ENCODE measurements around the gene HOXD10. TPM values are rescaled to one million over a fixed set of nuclear protein-coding genes. Genes with fewer than 3 reads are reported as not detected.
A peak's percentile ranks its signal among the peaks of the same experiment; 100 is the strongest.

HOXD10 gene
- total and polyA plus RNA-seq, 7 donors: 0.03 to 0.04 TPM; not detected in 5

DNA sequence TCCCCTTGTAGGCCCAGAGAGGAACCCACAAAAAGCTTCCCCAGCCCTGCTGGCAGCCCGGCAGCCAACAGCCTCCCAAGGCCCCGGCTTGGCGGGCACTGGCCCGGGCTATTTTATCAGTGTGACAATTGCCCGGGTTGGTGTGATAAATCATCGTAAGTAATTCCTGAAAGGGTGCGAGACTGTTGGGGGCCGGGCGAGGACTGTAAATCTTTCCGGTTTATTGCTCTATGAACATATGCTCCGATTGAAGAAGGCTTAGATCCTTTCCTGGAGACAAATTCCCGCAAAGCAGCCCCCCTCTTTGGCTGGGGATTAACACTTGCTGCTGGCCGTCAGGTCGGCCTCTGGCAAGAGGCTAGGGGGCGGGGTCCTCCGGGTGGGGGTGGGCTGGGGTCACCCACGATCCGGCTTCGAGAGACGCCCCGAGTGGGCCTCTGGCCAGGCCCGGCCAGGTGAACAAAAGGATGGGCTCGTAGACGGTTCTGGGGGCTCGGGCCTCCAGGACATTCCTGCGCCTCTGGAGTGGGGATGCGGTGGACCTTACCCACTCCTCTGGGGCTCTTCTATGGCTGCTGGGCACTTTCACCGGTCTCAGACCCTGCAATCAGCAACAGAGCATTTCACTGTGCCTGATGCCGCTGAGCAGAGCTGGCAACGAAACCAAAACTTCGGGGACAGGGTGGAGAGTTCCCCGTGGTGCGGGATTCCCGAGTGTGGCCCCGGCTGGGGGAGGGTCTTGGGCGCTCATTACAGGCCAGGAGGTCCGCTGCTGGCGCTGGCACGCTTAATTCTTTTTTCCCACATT, 42.5 kb downstream of the HOXD10 start:
- 75 to 83% (median 80%) methylated on average over 39 of the region's 39 CpGs for WGBS, 3 donors
- Histone ChIP-seq H3K4me3 (no peak overlapping the region), H3K27me3 (ENCODE audit: insufficient read depth in 3 of 3, low read length in 2 of 3) (peaks cover 0 to 6% (median 0%) of the 10 kb centered on the region in 3 donors), H3K27ac (no peak overlapping the region), H3K9me3 (no peaks in the 10 kb centered on the region), H3K36me3 (ENCODE audit: insufficient read depth in 1 of 2, low read depth in 1 of 2) (peaks cover 0 to 19% of the 10 kb centered on the region in 2 donors), H3K4me1 (no peaks in the 10 kb centered on the region)
- TF ChIP-seq CTCF (IDR thresholded peaks at IDR 0.05): no peak
- intact Hi-C loops (cut with DNase I): no loop called here
- DNase-seq: no peak
- ATAC-seq: no peak

DNA sequence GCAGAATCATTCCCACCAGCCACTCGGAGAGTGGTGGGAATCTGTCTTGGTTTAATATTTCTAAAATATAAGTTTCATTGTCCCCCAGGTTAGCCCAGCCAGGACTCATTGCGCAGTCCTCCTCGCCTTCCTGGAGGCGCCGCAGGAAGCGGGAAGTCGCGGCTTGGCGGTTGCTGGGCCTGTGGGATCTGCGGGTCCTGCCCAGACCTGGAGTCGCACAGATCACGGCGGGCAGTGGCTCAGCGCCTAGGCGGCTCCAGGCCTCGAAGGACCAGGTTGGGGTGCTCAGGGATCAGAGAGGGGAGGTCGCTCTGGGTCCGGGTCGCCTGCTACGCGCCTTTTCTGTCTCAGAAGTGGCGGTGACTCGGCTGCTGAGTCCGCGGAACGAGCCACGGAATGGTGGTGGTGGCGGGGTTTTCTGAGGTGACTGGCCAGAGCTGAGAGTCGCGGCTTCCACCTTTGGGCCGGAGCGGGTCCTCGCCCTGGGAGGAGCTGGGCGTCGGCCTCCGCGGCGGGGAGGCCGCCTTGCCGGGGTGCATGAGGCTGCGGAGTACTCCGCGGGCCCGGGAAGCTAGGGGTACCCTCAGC, 43.2 kb downstream of the HOXD10 start:
- no peak overlapping the region for H3K27ac ChIP-seq
- no peaks in the 10 kb centered on the region for H3K9me3 ChIP-seq
- 60 to 69% (median 65%) methylated on average over 41 to 44 of the region's 44 CpGs for WGBS, 3 donors
- H3K27me3 ChIP-seq (ENCODE audit: insufficient read depth in 3 of 3, low read length in 2 of 3): peaks cover 0 to 6% (median 1%) of the 10 kb centered on the region in 3 donors
- H3K4me3 ChIP-seq: peak overlapping the region; percentile 48
- H3K4me1 ChIP-seq: no peaks in the 10 kb centered on the region
- intact Hi-C loops (cut with DNase I): no loop called here
- H3K36me3 ChIP-seq (ENCODE audit: insufficient read depth in 1 of 2, low read depth in 1 of 2): peaks cover 0 to 13% of the 10 kb centered on the region in 2 donors
- no peak for TF ChIP-seq CTCF (IDR thresholded peaks at IDR 0.05)
- DNase-seq: no peak
- ATAC-seq: no peak

- ATAC-seq (peak in 1 of 4 donors; percentile 17), DNase-seq (no peak)
- no peak overlapping the region for H3K27ac ChIP-seq
- TF ChIP-seq CTCF (IDR thresholded peaks at IDR 0.05): no peak
- WGBS, 3 donors: 51 to 62% (median 54%) methylated on average over 48 to 50 of the region's 50 CpGs
- H3K27me3 ChIP-seq (ENCODE audit: insufficient read depth in 3 of 3, low read length in 2 of 3): peaks cover 0 to 8% (median 7%) of the 10 kb centered on the region in 3 donors
- H3K4me1 ChIP-seq: no peaks in the 10 kb centered on the region
- peak overlapping the region; percentile 48 for H3K4me3 ChIP-seq
- H3K36me3 ChIP-seq (ENCODE audit: insufficient read depth in 1 of 2, low read depth in 1 of 2): peaks cover 0 to 7% of the 10 kb centered on the region in 2 donors
- intact Hi-C loops (cut with DNase I): no loop called here
- H3K9me3 ChIP-seq: no peaks in the 10 kb centered on the region
Measured at GRCh38 chr2:176160251-176160985, 43.8 kb downstream of the HOXD10 start.

- Histone ChIP-seq H3K4me3 (no peak overlapping the region), H3K36me3 (ENCODE audit: insufficient read depth in 1 of 2, low read depth in 1 of 2) (no peaks in the 10 kb centered on the region), H3K27me3 (ENCODE audit: insufficient read depth in 3 of 3, low read length in 2 of 3) (peaks cover 0 to 8% (median 7%) of the 10 kb centered on the region in 3 donors), H3K4me1 (no peaks in the 10 kb centered on the region), H3K9me3 (no peaks in the 10 kb centered on the region), H3K27ac (no peak overlapping the region)
- ATAC-seq: no peak
- TF ChIP-seq CTCF (IDR thresholded peaks at IDR 0.05): no peak
- no peak for DNase-seq
- WGBS, 3 donors: 76 to 83% (median 82%) methylated on average over 22 of the region's 22 CpGs
- intact Hi-C loops (cut with DNase I): no loop called here
Measured at GRCh38 chr2:176160986-176161824, 44.6 kb downstream of the HOXD10 start.

Data from psoas muscle (tissue), 8 donors.